K562 (cell line): Measurements from ENCODE around the gene FGF22. TPM values are rescaled to one million over a fixed set of nuclear protein-coding genes. Genes with fewer than 3 reads are reported as not detected.

Source experiments
- BCOR ChIP-seq: fragments of 450-650 bp; IDR thresholded peaks from 2 replicates; pipeline ENCODE4 v1.6.1; 2016
- ELF1 ChIP-seq: fragments of 200-800 bp; sonication (Bioruptor generic); IDR thresholded peaks from 2 replicates; pipeline ENCODE4 v1.6.1; 2016; ENCODE audit warnings: missing genetic modification characterization, missing compliant biosample characterization
- FOXP1 ChIP-seq: sonication (generic); formaldehyde crosslinking; IDR thresholded peaks from 2 replicates; pipeline ENCODE4 v1.8.0; 2022; ENCODE audit warnings: mild to moderate bottlenecking, missing genetic modification reagents
- HIVEP1 ChIP-seq: fragments of 250-450 bp; sonication (Bioruptor Pico); IDR thresholded peaks from 2 replicates; pipeline ENCODE4 v1.4.0; 2020; ENCODE audit warnings: mild to moderate bottlenecking
- KLF6 ChIP-seq: fragments of 250-450 bp; sonication (Bioruptor Pico); IDR thresholded peaks from 2 replicates; pipeline ENCODE4 v1.4.0; 2020; ENCODE audit warnings: mild to moderate bottlenecking, moderate library complexity, borderline replicate concordance
- LCOR ChIP-seq: sonication (generic); formaldehyde crosslinking; IDR thresholded peaks from 2 replicates; pipeline ENCODE4 v1.8.0; 2022; ENCODE audit warnings: mild to moderate bottlenecking, missing genetic modification reagents
- MED1 ChIP-seq: sonication (generic); formaldehyde crosslinking; IDR thresholded peaks from 2 replicates; pipeline ENCODE4 v1.8.1; 2023; ENCODE audit warnings: missing genetic modification reagents, borderline replicate concordance
- MEIS2 ChIP-seq: fragments of 450-650 bp; IDR thresholded peaks from 2 replicates; pipeline ENCODE4 v1.6.1; 2014; ENCODE audit warnings: mild to moderate bottlenecking; ENCODE audit not compliant: partially characterized antibody
- PHF21A ChIP-seq: fragments of 450-650 bp; IDR thresholded peaks from 2 replicates; pipeline ENCODE4 v1.6.1; 2017; ENCODE audit warnings: low read depth, borderline replicate concordance
- PYGO2 ChIP-seq: fragments of 450-650 bp; IDR thresholded peaks from 2 replicates; pipeline ENCODE4 v1.6.1; 2016; ENCODE audit warnings: mild to moderate bottlenecking, missing genetic modification characterization, moderate library complexity, missing compliant biosample characterization
- RBM25 ChIP-seq: fragments of 200-400 bp; formaldehyde crosslinking; IDR thresholded peaks from 2 replicates; pipeline ENCODE4 v1.6.1; 2018; ENCODE audit warnings: low read length, low read depth, moderate library complexity; ENCODE audit not compliant: severe bottlenecking
- RBM39 ChIP-seq: fragments of 200-400 bp; formaldehyde crosslinking; optimal IDR thresholded peaks from 2 replicates; pipeline ENCODE3; 2018; ENCODE audit warnings: low read depth, low read length
- SP1 ChIP-seq: sonication (generic); formaldehyde crosslinking; IDR thresholded peaks from 2 replicates; pipeline ENCODE4 v1.8.1; 2022; ENCODE audit warnings: mild to moderate bottlenecking, missing genetic modification reagents
- YY1 ChIP-seq, 3 experiments: IDR thresholded peaks; 2 replicates each; pipeline ENCODE4 v1.6.1; 2011; ENCODE audit warnings: low read length in 2 of 3, mild to moderate bottlenecking in 2 of 3, moderate library complexity in 2 of 3, borderline replicate concordance in 1 of 3, control low read depth in 1 of 3, low read depth in 1 of 3; ENCODE audit not compliant: insufficient read depth in 3 of 3, insufficient replicate concordance in 2 of 3, control insufficient read depth in 1 of 3, insufficient read length in 1 of 3; ENCODE audit errors: extremely low read depth in 1 of 3
- ZBTB12 ChIP-seq: fragments of 250-450 bp; sonication (Bioruptor Pico); IDR thresholded peaks from 2 replicates; pipeline ENCODE4 v1.4.0; 2020
- ZNF316 ChIP-seq: fragments of 450-650 bp; IDR thresholded peaks from 2 replicates; pipeline ENCODE4 v1.6.1; 2016
- ZNF398 ChIP-seq: fragments of 250-450 bp; sonication (Bioruptor Pico); IDR thresholded peaks from 2 replicates; pipeline ENCODE4 v1.8.0; 2021; ENCODE audit warnings: moderate library complexity, mild to moderate bottlenecking, inconsistent platforms
- ZNF431 ChIP-seq: sonication (generic); formaldehyde crosslinking; IDR thresholded peaks from 2 replicates; pipeline ENCODE4 v1.8.0; 2022; ENCODE audit warnings: mild to moderate bottlenecking, missing genetic modification reagents
- polyA plus RNA-seq, 8 experiments: library from polyadenylated mRNA; depleted of rRNA in 4 of 8; stranded (reverse) in 5 of 8; unstranded in 3 of 8; fragments of >200 nt; fragmentation: Nextera tagmentation in 2 of 8; fragmentation: Illumina TruSeq in 1 of 8; extraction: Ambion mirVana in 2 of 8; extraction: Trizol in 1 of 8; gene quantifications; 2 replicates each; pipeline versions ENCODE4 v1.2.1 to v1.2.3, GENCODE V29; 2011 to 2014; ENCODE audit warnings: inconsistent platforms in 1 of 8, missing spikeins in 1 of 8
- total RNA-seq, 7 experiments: library from RNA; depleted of rRNA in 6 of 7; stranded (reverse); fragments of >200 nt in 6 of 7; fragmentation: Illumina TruSeq in 2 of 7; extraction: Trizol in 2 of 7; gene quantifications; 2 replicates each; pipeline versions ENCODE4 v1.2.1 to v1.2.3, GENCODE V29; 2011 to 2021; ENCODE audit warnings: low replicate concordance in 1 of 7
- TF ChIP-seq, protein P1 (sequence below), 2 experiments: fragments of 150-350 bp in 1 of 2; IDR thresholded peaks; 2 replicates each; pipeline ENCODE4 v1.6.1; 2012 to 2016; ENCODE audit warnings: low read depth in 2 of 2, low read length in 2 of 2, mild to moderate bottlenecking in 1 of 2, moderate library complexity in 1 of 2

Gene FGF22
- total and polyA plus RNA-seq, 9 of the 15 experiments (the other 6 are each of a cell fraction or from before 2014, with no cell fraction given) = 0.14 to 2.2 (median 0.86) TPM; not detected in 4

DNA sequence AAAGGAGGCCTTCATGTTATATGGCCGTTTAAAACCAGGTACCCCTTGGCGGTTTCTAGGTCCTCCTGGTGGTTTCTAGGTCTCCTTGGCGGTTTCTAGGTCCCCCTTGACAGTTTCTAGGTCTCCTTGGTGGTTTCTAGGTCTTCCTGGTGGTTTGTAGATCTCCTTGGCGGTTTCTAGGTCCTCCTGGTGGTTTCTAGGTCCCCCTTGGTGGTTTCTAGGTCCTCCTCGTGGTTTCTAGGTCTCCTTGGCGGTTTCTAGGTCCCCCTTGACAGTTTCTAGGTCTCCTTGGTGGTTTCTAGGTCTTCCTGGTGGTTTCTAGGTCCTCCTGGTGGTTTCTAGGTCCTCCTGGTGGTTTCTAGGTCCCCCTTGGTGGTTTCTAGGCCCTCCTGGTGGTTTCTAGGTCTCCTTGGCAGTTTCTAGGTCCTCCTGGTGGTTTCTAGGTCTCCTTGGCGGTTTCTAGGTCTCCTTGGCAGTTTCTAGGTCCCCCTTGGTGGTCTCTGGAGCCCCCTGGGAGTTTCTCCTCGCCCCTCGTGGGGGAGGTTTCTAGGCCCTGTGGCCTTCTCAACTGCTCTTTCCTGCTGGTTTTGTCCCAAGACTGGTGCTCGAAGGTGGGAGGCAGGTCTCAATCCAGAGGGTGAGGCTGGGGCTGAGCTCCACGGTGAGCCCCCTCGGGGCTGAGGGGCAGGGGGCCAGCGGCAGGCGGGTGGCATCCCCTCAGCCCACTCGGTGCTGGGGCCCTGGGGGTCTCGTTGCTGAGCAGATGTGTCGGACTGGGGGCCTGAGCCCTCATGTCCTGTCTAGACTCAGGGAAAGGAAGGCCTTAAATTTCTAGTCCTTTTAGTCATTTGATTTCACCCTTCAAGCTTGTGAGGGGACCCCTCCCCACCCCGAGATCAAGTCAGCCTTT lies 42.0 kb upstream of the FGF22 start (continued):
- TF ChIP-seq, protein P1, sequence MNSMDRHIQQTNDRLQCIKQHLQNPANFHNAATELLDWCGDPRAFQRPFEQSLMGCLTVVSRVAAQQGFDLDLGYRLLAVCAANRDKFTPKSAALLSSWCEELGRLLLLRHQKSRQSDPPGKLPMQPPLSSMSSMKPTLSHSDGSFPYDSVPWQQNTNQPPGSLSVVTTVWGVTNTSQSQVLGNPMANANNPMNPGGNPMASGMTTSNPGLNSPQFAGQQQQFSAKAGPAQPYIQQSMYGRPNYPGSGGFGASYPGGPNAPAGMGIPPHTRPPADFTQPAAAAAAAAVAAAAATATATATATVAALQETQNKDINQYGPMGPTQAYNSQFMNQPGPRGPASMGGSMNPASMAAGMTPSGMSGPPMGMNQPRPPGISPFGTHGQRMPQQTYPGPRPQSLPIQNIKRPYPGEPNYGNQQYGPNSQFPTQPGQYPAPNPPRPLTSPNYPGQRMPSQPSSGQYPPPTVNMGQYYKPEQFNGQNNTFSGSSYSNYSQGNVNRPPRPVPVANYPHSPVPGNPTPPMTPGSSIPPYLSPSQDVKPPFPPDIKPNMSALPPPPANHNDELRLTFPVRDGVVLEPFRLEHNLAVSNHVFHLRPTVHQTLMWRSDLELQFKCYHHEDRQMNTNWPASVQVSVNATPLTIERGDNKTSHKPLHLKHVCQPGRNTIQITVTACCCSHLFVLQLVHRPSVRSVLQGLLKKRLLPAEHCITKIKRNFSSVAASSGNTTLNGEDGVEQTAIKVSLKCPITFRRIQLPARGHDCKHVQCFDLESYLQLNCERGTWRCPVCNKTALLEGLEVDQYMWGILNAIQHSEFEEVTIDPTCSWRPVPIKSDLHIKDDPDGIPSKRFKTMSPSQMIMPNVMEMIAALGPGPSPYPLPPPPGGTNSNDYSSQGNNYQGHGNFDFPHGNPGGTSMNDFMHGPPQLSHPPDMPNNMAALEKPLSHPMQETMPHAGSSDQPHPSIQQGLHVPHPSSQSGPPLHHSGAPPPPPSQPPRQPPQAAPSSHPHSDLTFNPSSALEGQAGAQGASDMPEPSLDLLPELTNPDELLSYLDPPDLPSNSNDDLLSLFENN (IDR thresholded peaks at IDR 0.05; ENCODE audit: low read depth in 2 of 2, low read length in 2 of 2) = peak in 1 of 2 experiments; percentile 85; a peak in 2 of 4 replicates
- no peak for TF ChIP-seq ZNF316
- TF ChIP-seq LCOR (CRISPR knock-in tag) = peak; percentile 79
- TF ChIP-seq KLF6 (CRISPR knock-in tag) = no peak
- TF ChIP-seq RBM39 = peak; percentile 66
- TF ChIP-seq ELF1 (tag) = peak; percentile 23; the same call in 1 of the 2 replicates
- peak; percentile 100 for TF ChIP-seq PHF21A
- no peak for TF ChIP-seq MEIS2
- 0 out of 2 replicates have a peak, but pooled peaks have one; percentile 16 for TF ChIP-seq ZNF431 (CRISPR knock-in tag)
- TF ChIP-seq ZNF398 (CRISPR knock-in tag) = 0 out of 2 replicates have a peak, but pooled peaks have one; percentile 57
- peak; percentile 100 for TF ChIP-seq RBM25
- TF ChIP-seq YY1 (IDR thresholded peaks at IDR 0.05; ENCODE audit: borderline replicate concordance in 1 of 3, control insufficient read depth in 1 of 3, extremely low read depth in 1 of 3, insufficient read depth in 3 of 3, insufficient read length in 1 of 3, insufficient replicate concordance in 2 of 3, low read depth in 1 of 3, low read length in 2 of 3) = peak in 1 of 3 experiments; percentile 17
- TF ChIP-seq BCOR = peak; percentile 78
- TF ChIP-seq SP1 (CRISPR knock-in tag) = peak; percentile 74; the same call in 1 of the 2 replicates
- 0 out of 2 replicates have a peak, but pooled peaks have one; percentile 40 for TF ChIP-seq PYGO2 (tag)
- no peak for TF ChIP-seq ZBTB12 (CRISPR knock-in tag)
- no peak for TF ChIP-seq HIVEP1 (CRISPR knock-in tag)
- TF ChIP-seq MED1 (CRISPR knock-in tag) = no peak
- TF ChIP-seq FOXP1 (CRISPR knock-in tag) = peak; percentile 59; the same call in 1 of the 2 replicates
